Astrocyte (in vitro differentiated cells and primary cell): ENCODE measurements around the gene CXCL14. TPM values are rescaled to one million over a fixed set of nuclear protein-coding genes. Genes with fewer than 3 reads are reported as not detected.

ENCODE experiments used
- DNase-seq: peaks from one replicate; pipeline ENCODE4 v3.0.0-alpha.2; 2010; ENCODE audit warnings: low read depth
- FAIRE-seq: peaks from 2 replicates; lab custom pipeline; 2011; peaks lifted over from hg19 to GRCh38; lab: Jason Lieb, UNC
- H2AFZ ChIP-seq: 2 replicates; pipeline ENCODE4 v1.6.0; 2012; ENCODE audit warnings: low read depth, low read length, inconsistent platforms
- H3K27ac ChIP-seq: 2 replicates; pipeline ENCODE4 v1.5.1; 2011; ENCODE audit warnings: low read depth, low read length, inconsistent platforms
- H3K27me3 ChIP-seq: 2 replicates; pipeline ENCODE4 v1.6.0; 2011; ENCODE audit warnings: low read length, inconsistent platforms; ENCODE audit not compliant: insufficient read depth
- H3K36me3 ChIP-seq: 2 replicates; pipeline ENCODE4 v1.5.1; 2011; ENCODE audit warnings: low read length, inconsistent platforms; ENCODE audit not compliant: insufficient read depth
- H3K4me1 ChIP-seq: 2 replicates; pipeline ENCODE4 v1.5.1; 2011; ENCODE audit warnings: low read length, inconsistent platforms; ENCODE audit not compliant: insufficient read depth
- H3K4me2 ChIP-seq: 2 replicates; pipeline ENCODE4 v1.6.0; 2012; ENCODE audit warnings: low read length, inconsistent platforms
- H3K4me3 ChIP-seq: 2 replicates; pipeline ENCODE4 v1.5.1; 2011; ENCODE audit warnings: low read depth, mild to moderate bottlenecking, low read length, inconsistent platforms; ENCODE audit not compliant: insufficient read depth
- H3K79me2 ChIP-seq: 2 replicates; pipeline ENCODE4 v1.6.0; 2012; ENCODE audit warnings: mild to moderate bottlenecking, low read length, inconsistent platforms; ENCODE audit not compliant: insufficient read depth
- H3K9ac ChIP-seq: 2 replicates; pipeline ENCODE4 v1.6.0; 2012; ENCODE audit warnings: mild to moderate bottlenecking, low read length, inconsistent platforms
- H3K9me3 ChIP-seq: 2 replicates; pipeline ENCODE4 v1.5.1; 2012; ENCODE audit warnings: low read depth, mild to moderate bottlenecking, low read length, inconsistent platforms; ENCODE audit not compliant: insufficient read depth
- H4K20me1 ChIP-seq: 2 replicates; pipeline ENCODE4 v1.6.0; 2012; ENCODE audit warnings: low read length, inconsistent platforms; ENCODE audit not compliant: insufficient read depth
- H3K27ac Mint-ChIP-seq: one replicate; pipeline ENCODE4 v1.8.0; 2021; ENCODE audit warnings: mild to moderate bottlenecking, mixed read lengths; ENCODE audit not compliant: unreplicated experiment
- H3K27me3 Mint-ChIP-seq: one replicate; pipeline ENCODE4 v1.8.0; 2021; ENCODE audit warnings: low read depth, mixed read lengths; ENCODE audit not compliant: unreplicated experiment
- H3K36me3 Mint-ChIP-seq: one replicate; pipeline ENCODE4 v1.8.0; 2021; ENCODE audit warnings: low read depth, mixed read lengths; ENCODE audit not compliant: unreplicated experiment
- H3K4me1 Mint-ChIP-seq: one replicate; pipeline ENCODE4 v1.8.0; 2021; ENCODE audit warnings: low read depth, mixed read lengths; ENCODE audit not compliant: unreplicated experiment
- H3K4me3 Mint-ChIP-seq: one replicate; pipeline ENCODE4 v1.8.0; 2021; ENCODE audit warnings: mild to moderate bottlenecking, moderate library complexity, mixed read lengths; ENCODE audit not compliant: unreplicated experiment
- H3K9me3 Mint-ChIP-seq: one replicate; pipeline ENCODE4 v1.8.0; 2021; ENCODE audit warnings: mild to moderate bottlenecking, mixed read lengths; ENCODE audit not compliant: unreplicated experiment
- EZH2 ChIP-seq: IDR thresholded peaks from 2 replicates; pipeline ENCODE4 v1.6.1; 2012; ENCODE audit warnings: mild to moderate bottlenecking, low read length, inconsistent platforms; ENCODE audit not compliant: insufficient read depth
- total RNA-seq: library from RNA; stranded (reverse); gene quantifications from 2 replicates; pipeline ENCODE4 v1.2.1, GENCODE V29; 2021
- TF ChIP-seq, protein P1 (sequence below): IDR thresholded peaks from 2 replicates; pipeline ENCODE4 v1.5.1; 2011; ENCODE audit warnings: low read depth, mild to moderate bottlenecking, inconsistent platforms, low read length, moderate library complexity; ENCODE audit not compliant: insufficient read depth

CXCL14 gene
- total RNA-seq, 1 donor from 2014 or later, result 1.0 TPM

DNA sequence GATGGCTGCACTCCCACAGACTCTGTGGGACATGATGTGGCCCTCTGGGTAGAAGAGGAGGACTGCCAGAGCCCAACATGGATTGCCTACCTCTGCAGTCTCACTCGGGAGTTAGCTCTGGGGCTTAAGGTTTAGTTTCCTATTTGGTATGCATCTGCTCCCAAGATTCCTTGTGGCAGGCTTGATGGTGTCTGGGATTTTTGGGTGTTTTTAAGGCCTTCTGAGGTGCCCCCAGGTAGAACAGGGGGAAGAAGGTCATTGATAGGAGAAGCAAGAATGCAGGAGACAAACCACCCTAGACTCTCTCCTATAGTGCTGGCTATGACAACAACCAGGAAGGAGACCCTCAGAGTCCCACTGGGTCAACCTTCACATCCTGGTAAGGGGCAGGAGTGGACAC, 46.7 kb upstream of the CXCL14 start:
- no peaks in the 10 kb centered on the region for H3K4me1 ChIP-seq
- Mint-ChIP-seq H3K9me3 (no peaks in the 10 kb centered on the region), H3K27me3 (peaks cover 50% of the 10 kb centered on the region), H3K36me3 (no peaks in the 10 kb centered on the region), H3K4me3 (no peak overlapping the region), H3K4me1 (no peaks in the 10 kb centered on the region), H3K27ac (no peak overlapping the region)
- DNase-seq, result no peak
- no peak overlapping the region for H3K9ac ChIP-seq
- no peak for TF ChIP-seq EZH2
- TF ChIP-seq, protein P1, sequence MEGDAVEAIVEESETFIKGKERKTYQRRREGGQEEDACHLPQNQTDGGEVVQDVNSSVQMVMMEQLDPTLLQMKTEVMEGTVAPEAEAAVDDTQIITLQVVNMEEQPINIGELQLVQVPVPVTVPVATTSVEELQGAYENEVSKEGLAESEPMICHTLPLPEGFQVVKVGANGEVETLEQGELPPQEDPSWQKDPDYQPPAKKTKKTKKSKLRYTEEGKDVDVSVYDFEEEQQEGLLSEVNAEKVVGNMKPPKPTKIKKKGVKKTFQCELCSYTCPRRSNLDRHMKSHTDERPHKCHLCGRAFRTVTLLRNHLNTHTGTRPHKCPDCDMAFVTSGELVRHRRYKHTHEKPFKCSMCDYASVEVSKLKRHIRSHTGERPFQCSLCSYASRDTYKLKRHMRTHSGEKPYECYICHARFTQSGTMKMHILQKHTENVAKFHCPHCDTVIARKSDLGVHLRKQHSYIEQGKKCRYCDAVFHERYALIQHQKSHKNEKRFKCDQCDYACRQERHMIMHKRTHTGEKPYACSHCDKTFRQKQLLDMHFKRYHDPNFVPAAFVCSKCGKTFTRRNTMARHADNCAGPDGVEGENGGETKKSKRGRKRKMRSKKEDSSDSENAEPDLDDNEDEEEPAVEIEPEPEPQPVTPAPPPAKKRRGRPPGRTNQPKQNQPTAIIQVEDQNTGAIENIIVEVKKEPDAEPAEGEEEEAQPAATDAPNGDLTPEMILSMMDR, result no peak
- H3K27ac ChIP-seq, result no peak overlapping the region
- FAIRE-seq, result no peak
- no peak overlapping the region for H3K4me3 ChIP-seq
- no peaks in the 10 kb centered on the region for H3K9me3 ChIP-seq
- H3K36me3 ChIP-seq, result no peaks in the 10 kb centered on the region
- H2AFZ ChIP-seq, result no peak overlapping the region
- H3K79me2 ChIP-seq, result no peaks in the 10 kb centered on the region
- no peaks in the 10 kb centered on the region for H3K27me3 ChIP-seq
- H4K20me1 ChIP-seq, result no peaks in the 10 kb centered on the region
- no peak overlapping the region for H3K4me2 ChIP-seq

DNA sequence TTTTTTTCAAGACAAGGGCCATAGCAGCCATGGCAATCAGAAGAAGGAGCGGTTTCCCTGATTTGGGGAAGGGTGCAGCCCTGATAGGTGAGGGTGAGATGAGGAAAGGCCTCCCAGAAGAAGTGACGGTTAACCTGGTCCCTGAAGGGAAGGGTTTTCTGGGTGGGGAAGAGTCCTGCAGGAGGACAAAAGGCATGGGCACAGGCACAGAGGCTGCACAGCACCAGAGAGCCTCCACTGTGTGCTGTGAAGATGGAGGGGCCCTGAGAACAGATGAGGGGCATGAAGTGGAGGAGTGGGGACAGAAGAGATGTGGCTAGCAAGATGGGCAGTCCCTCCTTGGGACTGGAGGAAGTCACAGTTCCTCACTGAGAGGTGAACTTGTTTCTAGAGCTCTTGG, 46.3 kb upstream of the CXCL14 start:
- no peak overlapping the region for H3K27ac Mint-ChIP-seq
- Histone ChIP-seq H3K79me2 (no peaks in the 10 kb centered on the region), H3K27ac (no peak overlapping the region), H3K4me2 (no peak overlapping the region), H3K36me3 (no peaks in the 10 kb centered on the region), H2AFZ (no peak overlapping the region), H3K4me3 (no peak overlapping the region), H3K9me3 (no peaks in the 10 kb centered on the region), H4K20me1 (no peaks in the 10 kb centered on the region), H3K27me3 (no peaks in the 10 kb centered on the region), H3K4me1 (no peaks in the 10 kb centered on the region), H3K9ac (no peak overlapping the region)
- H3K4me3 Mint-ChIP-seq, result no peak overlapping the region
- no peak for TF ChIP-seq EZH2
- TF ChIP-seq, protein P1, result no peak
- FAIRE-seq, result no peak
- no peaks in the 10 kb centered on the region for H3K9me3 Mint-ChIP-seq
- H3K4me1 Mint-ChIP-seq, result no peaks in the 10 kb centered on the region
- DNase-seq, result no peak
- peaks cover 49% of the 10 kb centered on the region for H3K27me3 Mint-ChIP-seq
- no peaks in the 10 kb centered on the region for H3K36me3 Mint-ChIP-seq

DNA sequence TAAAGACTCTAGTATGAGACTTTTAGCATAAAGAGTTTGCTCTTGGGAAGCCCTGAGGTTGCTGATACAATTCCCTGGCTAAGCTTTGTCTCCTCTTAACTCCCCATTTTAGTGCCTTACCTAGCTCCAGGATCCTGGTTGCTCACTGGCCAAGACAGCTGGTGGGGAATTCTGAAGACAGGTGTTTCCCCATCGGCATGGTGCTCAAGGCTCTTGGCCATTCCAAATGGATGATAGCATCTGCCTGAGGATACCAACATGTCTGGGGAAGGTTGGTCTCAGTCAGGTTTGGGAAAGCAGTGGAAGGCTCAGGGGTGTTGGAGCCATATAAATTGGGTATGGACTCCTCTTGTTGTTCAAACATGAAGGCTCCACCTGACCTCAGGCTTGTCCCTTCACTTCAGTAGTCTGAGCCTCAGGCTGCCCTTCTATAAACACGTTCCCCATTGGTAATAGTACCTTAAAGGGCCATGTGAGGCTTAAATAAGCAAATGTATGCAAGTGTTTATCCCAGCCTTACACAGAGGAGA, 44.5 kb upstream of the CXCL14 start:
- TF ChIP-seq, protein P1, result no peak
- no peak for TF ChIP-seq EZH2
- Histone ChIP-seq H2AFZ (no peak overlapping the region), H4K20me1 (no peaks in the 10 kb centered on the region)

More for the DNA sequence above, 44.5 kb upstream of the CXCL14 start:
- no peak overlapping the region for H3K4me3 Mint-ChIP-seq
- H3K4me3 ChIP-seq, result no peak overlapping the region
- no peak overlapping the region for H3K4me2 ChIP-seq
- no peak overlapping the region for H3K9ac ChIP-seq
- H3K9me3 Mint-ChIP-seq, result peaks cover 7% of the 10 kb centered on the region
- H3K79me2 ChIP-seq, result no peaks in the 10 kb centered on the region
- H3K4me1 Mint-ChIP-seq, result no peaks in the 10 kb centered on the region
- no peaks in the 10 kb centered on the region for H3K4me1 ChIP-seq
- no peaks in the 10 kb centered on the region for H3K36me3 Mint-ChIP-seq
- H3K27ac Mint-ChIP-seq, result no peak overlapping the region
- no peaks in the 10 kb centered on the region for H3K27me3 ChIP-seq
- peaks cover 34% of the 10 kb centered on the region for H3K27me3 Mint-ChIP-seq
- no peak overlapping the region for H3K27ac ChIP-seq
- DNase-seq (no peak), FAIRE-seq (no peak)
- H3K9me3 ChIP-seq, result no peaks in the 10 kb centered on the region
- no peaks in the 10 kb centered on the region for H3K36me3 ChIP-seq
